NCI-H2081 treated with DMSO at 0.1 percent for 48 hours (cell line): ENCODE measurements around the gene NPFFR1.
"Not testable (repeated sequence)": the region's sequence is repeated elsewhere in the genome, so short reads cannot be mapped to it uniquely, and the experiment has no call there.

ENCODE experiments used
- DNase-seq: peaks from one replicate; lab custom pipeline; 2025; lab: John Stamatoyannopoulos, UW

Gene NPFFR1

DNA sequence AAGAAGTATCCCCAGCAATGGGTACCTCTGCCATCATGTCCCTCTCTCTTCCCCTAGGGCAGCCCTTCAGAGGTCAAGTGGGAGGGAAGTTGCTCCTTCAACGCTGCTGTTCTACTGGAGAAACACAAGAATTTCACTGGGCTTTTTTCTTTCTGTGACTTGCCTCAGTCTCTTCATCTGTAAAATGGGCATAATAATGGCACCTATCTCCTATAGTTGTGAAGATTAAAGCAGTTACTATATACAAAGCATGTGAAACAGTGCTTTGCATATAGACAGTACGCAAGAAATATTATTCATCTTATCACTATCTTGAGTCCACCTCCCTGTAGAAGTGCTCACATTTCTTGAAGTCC, 1.6 kb upstream of the NPFFR1 start:
- DNase-seq = no peak

DNA sequence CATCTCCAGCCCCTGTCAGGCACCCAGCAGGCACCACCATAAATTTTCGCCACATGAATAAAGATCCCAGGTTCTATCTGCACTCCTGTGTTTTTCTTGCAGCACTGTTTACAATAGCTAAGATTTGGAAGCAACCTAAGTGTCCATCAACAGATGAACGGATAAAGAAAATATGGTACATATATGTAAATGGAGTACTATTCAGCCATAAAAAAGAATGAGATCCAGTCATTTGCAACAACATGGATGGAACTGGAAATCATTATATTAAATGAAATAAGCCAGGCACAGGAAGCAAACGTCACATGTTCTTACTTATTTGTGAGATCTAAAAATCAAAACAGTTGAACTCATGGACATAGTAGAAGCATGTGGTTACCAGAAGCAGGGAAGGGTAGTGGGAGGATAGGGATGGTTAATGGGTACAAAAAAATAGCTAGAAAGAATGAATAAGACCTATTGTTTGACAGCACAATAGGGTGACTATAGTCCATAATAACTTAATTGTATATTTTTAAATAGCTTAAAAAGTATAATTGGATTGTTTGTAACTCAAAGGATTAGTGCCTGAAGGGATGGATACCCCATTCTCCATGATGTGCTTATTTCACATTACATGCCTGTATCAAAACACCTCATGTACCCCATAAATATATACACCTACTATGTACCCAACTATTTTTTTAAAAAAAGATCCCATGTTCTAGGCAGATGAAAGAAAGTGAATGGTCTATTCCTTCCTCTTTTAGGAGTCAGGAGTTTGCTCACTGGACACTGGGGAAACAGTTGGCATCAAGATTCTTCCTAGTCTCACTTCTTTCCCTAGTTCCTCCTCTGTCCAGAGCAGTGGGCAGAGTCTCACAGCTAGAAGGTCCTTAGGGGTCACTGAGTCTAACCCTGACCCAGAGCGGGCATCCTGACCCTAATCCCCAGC, 1.0 kb upstream of the NPFFR1 start:
- no peak for DNase-seq

DNA sequence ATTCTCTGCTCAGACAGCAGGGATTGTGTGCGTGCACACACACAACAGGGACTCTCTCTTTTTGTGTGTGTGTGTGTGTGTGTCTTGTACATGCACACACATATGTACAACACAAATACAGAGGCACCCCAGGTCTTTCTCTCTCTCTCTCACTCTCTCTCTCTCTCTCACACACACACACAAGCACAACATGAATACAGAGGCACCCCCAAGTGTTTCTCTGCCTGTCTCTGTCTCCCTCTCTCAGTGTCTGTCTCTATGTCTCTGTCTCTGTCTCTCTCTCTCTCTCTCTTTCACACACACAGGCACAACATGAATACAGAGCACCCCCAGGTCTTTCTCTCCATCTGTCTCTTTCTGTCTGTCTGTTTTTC, 746 bp downstream of the NPFFR1 start:
- DNase-seq = no peak

DNA sequence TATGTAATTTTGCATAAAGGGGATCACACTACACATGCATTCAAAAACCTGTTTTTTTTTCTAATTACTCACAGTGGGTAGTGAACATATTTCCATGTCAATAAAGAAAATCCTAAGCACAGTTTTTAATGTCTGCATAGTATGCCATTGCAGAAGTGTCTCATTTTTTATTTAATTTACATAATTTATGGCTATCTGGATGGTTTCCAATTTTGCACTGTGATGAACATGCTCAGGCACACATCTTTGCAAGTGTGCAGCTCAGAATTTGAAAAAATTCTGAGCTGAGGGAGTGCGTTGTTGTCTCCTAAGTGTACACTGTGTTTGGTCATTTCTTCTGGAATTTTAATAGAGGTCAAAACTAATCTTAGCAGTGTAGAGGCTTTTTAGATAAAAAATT, 2.2 kb downstream of the NPFFR1 start:
- no peak for DNase-seq

DNA sequence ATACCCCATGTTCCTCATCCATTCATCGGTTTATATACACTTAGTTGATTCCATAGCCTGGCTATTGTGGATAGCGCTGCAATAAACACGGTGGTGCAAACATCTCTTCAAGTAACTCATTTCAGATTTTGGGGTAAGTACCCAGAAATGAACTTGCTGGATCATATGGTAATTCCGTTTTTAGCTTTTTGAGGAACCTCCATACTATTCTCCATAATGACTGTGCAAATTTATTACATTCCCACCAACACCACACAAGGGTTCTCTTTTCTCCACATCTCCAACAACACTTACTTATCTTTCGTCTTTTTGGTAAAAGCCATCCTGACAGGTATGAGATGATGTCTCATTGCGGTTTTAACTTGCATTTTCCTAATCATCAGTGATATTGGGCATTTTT, 3.7 kb downstream of the NPFFR1 start:
- DNase-seq = no peak

DNA sequence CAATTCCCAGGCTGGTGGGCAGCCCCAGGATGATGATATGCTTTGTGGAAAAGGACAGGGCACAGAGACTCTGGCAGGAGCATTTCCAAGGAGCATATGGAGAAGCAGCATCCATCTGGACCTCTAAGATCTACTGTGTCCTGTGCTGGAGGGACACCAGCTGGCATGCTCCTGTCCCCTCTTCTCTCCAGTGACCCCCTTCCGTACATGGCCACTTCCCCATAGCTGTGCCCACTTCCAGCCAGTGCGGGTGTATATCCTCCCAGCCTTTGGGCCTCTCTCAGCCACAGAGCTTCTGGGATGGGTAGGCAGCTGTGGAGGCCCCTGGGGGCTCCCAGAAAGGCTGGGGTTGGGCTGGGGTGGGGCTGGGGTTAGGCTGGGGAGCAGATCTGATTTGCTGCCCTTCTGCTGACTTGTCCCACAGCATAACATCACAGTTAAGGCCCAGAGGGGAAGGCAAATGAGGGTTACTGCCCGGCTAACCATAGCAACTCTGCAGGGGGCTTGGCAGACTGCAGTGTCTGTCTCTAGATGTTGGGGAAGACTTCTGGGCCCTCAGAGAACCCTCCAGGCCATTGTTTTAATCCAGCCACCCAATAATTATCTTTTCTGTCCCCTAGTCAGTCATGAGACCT, 6.3 kb downstream of the NPFFR1 start:
- no peak for DNase-seq

DNA sequence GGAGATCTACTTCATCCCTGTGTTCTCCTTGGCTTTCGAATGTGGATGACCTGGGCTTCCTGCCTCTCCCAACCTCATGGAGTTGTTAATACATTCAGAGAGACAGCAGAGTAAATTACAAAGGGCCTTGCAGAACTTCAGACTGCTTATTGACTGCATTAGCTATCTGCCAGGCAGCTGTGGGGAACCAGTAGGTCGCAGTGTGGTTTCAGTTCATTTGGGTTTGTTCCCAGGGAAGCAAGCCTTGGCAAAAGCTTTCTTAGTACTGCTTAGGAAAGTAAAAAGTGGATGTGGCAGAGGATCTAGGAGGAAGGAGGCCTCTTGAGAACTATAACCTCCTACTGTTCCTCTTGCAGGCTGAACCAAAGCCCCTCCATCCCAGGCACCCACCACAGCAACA, 9.2 kb downstream of the NPFFR1 start:
- no peak for DNase-seq

DNA sequence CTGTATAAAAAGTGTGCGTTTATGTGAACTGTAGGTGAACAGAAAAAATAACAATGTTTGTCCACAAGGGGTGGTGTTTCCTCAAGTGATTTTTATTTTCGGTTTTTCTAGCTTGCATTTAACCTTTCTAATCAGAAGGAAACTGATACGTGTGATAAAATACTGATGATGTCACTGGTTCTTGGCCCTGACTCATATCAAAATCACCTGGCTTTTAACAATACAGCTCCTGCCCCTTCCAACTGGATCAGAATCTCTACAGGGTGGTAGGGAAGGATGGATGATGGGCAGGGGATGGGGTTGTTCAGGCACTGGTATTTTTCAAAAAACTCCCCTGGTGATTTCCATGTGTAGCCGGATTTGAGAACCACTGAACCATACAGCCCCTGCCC, 10.9 kb downstream of the NPFFR1 start:
- DNase-seq = no peak

DNA sequence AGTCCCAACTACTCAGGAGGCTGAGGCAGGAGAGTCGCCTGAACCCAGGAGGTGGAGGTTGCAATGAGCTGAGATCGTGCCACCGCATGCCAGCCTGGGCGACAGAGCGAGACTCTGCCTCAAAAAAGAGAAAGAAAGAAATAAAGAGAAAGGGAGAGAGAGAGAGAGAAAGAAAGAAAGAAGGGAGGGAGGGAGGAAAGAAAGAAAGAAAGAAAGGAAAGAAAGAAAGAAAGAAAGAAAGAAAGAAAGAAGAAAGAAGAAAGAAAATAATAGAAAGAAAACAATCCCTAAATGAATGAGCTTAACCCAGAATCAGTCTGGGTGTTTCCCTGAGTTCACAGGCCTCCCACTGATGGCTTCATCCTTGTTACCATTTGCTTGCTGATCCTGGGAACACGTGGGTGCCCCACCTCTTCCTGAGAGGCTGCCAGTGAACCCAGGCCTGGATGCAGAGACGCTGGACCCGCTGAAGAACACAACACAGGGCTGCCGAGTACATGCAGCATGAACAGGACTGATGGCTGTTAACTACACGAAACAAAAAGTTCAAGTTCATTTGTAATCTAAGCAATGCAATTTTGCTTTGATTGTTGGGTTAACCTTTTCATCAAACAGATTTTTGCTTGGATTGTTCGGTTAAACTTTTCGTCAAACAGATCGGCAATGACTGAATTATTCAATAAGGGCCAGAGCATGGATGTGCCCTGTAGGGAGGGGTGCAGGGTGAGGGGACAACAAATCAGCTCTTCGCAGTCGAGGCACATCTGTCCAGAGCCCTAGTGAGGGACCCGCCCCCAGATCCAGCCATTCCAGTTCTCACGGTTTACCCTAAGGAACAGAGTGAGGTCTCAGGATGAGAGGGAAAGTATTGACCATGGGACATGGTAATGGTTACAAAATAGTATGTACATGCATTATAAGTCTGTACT, 11.5 kb downstream of the NPFFR1 start:
- DNase-seq = no peak

DNA sequence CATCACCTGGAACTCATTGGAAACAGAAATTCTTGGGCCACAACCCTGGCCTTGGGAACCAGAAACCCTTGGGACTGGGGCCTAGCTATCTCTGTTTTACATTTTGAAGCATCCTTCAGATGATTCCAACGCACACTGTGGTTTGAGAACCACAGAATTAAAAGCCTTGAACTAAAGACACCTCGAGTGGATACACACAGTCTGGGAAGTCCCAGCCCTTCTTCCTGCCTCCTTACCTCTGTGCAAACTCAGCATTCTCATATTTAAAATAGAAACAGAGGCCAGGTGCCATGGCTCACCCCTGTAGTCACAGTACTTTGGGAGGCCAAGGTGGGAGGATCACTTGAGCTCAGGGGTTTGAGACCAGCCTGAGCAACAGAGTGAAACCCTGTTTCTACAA, 12.9 kb downstream of the NPFFR1 start:
- no peak for DNase-seq

DNA sequence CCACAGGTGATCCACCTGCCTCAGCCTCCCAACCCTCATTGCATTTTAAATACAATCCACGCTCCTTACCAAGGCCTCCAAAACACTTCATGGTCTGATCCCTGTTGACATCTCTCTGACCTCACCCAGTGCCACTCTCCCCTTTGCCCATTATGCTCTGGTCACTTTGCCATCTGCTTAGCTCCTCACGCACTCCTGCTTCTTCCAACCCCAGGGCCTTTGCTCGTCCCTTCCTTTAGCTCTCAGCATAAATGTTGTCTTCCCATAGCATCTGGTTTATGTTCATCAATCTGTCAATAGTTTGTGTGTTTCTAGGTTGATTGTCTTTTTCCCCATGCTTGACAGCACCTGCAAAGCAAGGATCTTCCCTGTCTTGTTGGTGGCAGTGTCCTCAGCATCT, 14.1 kb downstream of the NPFFR1 start:
- DNase-seq = no peak

DNA sequence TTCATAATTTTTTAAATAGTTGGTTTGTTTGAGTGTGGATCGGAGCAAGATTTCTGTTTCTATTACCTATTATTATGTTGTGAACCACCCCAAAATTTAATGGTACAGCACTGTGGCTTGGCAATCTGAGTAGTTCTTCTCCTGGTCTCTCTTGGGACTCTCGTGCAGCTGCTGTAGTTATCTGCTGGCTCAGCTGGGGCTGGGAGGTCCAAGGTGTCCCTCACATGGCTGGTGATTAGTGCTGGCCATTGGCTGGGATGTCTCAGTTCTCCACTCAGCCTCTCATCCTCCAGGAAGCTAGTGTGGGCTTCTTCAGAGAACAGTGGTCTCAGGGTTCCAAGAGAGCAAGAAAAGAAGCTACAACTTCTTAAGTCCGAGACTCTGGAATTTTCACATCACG, 15.4 kb downstream of the NPFFR1 start:
- no peak for DNase-seq

DNA sequence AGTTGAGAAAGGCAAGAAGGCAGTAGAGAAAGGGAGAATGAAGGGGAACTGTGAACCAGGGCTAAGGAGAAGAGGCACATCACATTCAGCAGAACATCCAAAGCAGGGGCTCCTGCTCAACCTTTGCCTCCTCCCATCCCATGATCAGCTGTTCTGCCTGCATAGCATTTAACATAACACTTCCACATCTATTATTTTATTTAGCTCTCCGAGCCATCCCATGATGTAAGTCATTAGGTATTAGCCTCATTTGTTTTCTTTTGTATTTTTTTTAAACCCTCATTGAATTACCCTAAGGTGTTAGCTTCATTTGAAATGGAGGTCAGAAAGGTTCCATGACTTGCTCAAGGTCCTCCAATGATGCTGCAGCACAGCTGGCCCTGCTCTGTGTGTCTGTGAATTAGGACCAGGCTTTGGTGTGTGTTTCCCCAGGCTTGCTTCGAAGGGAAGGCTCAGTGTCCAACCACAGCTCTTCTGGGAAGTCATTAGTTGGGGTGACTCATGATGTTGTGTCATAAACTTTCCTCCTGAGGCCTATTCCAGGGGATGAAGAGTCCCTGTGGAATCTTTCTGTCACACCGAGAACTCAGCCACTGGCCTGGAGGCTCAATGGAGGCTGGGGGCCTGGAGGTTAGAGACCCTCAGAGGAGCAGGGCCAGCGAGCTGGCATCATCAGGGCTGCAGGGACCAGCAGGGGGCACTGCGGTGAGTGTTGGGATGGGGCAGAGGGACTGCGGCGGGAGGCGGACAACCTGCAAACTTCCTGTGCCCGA, 16.5 kb downstream of the NPFFR1 start:
- no peak for DNase-seq

DNA sequence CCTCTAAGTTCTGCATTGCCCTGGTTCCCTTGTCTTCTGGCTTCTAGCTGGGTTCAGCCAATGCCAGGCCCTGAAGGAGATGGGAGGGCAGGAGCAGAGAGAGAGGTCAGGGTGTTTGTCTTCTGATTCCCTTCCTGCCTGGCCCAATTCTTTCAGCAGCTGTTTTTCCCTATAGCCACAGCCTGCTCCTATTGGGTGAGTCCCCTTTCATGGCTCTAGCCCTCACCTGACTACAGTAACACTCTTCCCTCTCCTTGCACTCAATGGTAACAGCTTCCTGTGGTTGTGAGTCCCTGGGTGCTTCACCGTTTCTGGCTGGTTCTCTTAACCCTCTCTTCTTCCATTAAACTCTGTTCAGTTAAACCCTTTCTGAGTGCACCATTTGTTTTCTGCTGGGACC, 17.1 kb downstream of the NPFFR1 start:
- no peak for DNase-seq

DNA sequence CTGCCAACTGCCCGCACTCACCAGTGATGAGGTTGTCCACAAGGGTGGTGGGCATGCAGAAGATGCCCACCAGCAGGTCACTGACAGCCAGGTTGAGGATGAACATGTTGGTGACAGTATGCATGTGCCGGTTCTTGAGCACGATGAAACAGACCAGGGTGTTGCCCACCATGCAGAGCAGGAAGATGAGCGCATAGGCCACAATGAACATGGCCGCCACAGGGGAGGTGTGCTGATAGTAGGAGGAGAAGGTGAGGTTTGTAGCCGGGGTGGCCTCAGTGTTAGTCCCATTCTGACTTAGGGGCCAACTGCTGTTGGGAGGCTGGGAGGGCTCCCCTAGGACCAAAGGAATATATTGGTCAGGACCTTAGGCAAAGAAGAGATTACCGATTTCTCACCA, 17.7 kb downstream of the NPFFR1 start:
- DNase-seq = no peak

DNA sequence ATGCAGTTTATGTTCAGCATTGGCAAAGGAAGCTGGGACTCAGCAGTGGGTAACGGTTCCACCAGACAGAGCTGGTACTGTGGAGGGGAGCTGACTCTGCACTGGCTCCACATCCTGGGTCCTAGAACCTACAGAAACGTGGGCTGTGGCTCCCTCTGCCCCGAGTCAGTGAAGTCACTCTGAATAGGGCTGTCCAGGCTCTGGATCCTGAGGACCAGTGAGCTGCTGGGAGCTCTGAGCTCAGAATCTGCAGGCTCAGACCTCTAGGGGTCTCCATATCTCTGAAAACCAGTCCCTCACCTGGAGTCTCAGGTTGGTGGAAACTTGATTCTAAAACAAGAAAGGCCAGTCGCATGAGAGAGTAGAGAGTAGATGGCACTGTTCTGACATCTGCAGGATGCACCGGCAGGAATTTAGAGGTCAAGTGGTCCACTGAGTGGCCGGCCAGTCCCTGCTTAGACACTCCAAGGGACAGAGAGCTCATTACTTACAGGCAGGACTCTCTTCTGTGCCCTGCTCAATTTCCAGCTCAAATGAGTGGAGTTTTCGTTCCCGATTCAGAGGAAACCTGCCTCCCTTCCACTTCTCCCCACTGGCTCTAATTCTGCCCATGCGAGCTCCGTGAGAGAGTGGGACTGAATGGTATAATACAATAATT, 18.6 kb downstream of the NPFFR1 start:
- no peak for DNase-seq

DNA sequence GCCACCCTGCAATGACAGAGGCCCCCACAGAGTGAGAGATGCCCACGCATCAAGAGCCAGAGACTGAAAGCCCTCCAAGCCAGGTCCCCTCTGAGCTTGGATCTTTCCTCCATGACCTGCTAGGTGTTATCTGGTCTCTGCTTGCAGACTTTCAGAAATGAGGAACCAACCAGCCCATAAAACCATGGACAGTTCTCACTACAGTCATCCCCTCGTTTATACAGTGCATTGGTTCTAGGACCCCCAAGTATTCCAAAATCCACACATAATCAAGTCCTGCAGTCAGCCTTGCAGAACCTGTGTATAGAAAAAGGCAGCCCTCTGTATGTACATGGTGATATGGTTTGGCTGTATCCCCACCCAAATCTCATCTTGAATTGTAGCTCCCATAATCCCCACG, 23.1 kb downstream of the NPFFR1 start:
- no peak for DNase-seq

DNA sequence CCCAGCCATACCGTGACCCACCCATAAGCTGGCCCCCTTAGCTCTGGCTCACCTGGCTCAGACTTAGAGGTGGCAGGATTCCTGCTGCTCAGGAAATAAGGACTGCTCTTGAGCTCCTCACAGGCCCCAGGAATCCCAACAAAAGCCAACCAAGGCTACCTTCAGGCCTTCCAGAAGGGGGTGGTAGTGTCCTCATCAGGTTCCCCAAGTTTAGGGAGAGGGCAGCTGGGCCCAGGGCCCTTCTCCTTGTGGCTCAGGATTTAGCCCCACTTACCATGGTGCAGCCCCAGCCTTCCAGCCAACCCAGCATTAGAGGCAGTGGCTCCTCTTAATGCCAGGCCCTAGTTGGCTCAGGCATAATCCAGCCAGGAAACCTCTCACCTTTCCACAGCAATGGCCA, 23.5 kb downstream of the NPFFR1 start:
- no peak for DNase-seq

DNA sequence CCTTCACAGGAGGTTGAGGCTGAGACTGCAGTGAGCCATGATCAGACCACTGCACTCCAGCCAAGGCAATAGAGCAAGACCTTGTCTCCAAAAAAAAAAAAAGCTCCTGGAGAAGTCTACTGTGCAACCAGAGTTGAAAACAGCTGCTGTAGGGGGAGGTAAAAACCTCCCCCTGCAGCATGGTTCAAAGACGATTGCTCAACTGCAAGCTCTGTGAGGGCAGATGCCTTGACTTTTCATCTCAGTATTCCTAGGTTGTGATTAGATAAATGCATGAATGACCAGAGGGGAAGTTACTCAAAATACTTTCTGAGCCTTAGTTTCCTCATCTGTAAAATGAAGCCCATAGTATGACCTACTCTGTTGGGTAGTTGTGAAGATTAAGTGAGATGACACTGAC, 25.6 kb downstream of the NPFFR1 start:
- DNase-seq = no peak

DNA sequence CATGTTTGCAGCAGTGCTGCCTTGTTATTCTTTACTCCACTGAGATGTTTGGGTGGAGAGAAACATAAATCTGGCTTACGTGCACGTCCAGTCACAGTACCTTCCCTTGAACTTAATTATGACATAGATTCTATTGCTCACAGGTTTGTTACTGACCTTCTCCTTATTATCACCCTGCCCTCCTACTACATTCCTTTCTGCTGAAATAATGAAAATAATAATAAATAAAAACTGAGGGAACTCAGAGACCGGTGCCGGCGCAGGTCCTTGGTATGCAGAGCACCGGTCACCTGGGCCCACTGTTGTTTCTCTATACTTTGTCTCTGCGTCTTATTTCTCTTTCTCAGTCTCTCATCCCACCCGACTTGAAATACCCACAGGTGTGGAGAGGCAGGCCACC, 26.0 kb downstream of the NPFFR1 start:
- DNase-seq = not testable (repeated sequence)

DNA sequence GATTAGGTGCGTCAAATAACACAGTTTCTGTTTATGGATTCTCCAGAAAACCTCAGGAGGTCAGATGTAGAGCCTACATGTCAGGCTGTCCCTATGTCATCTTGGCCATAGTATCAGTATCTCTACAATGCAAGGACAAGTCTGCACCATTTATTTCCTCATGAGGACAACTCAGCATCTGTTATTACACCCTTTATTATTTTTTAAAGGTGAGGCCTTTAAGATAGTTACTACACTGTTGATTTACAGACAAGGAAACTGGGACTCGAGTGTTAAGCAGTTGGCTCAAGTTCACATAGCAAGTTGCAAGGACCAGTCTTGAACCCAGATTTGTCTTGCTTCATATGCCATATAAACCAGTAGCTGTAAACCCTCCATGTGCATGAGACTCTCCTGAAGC, 27.3 kb downstream of the NPFFR1 start:
- DNase-seq = no peak
